Mesenchymal stem cell (in vitro differentiated cells and primary cell): Measurements from ENCODE around the gene NUSAP1.

Experiments
- DNase-seq: peaks from one replicate; pipeline ENCODE4 v3.0.0-alpha.2; 2013
- H2AFZ ChIP-seq: one replicate; pipeline ENCODE4 v1.6.1; 2013; ENCODE audit warnings: low read depth, mild to moderate bottlenecking, control low read depth, inconsistent platforms, low read length, moderate library complexity
- H2AK5ac ChIP-seq: 2 replicates; pipeline ENCODE4 v1.6.1; 2013; ENCODE audit warnings: low read length, moderate library complexity, mild to moderate bottlenecking, inconsistent platforms; ENCODE audit not compliant: severe bottlenecking
- H2BK120ac ChIP-seq: one replicate; pipeline ENCODE4 v1.6.1; 2013; ENCODE audit warnings: low read depth, mild to moderate bottlenecking, inconsistent platforms, low read length, moderate library complexity
- H2BK12ac ChIP-seq, 2 experiments: one replicate each; pipeline ENCODE4 v1.6.1; 2013; ENCODE audit warnings: inconsistent platforms in 2 of 2, low read length in 2 of 2, mild to moderate bottlenecking in 2 of 2, moderate library complexity in 2 of 2, control low read depth in 1 of 2
- H2BK15ac ChIP-seq: one replicate; pipeline ENCODE4 v1.6.1; 2013; ENCODE audit warnings: mild to moderate bottlenecking, low read depth, inconsistent platforms; ENCODE audit not compliant: poor library complexity, severe bottlenecking
- H2BK5ac ChIP-seq: 2 replicates; pipeline ENCODE4 v1.6.1; 2013; ENCODE audit warnings: low read depth, mild to moderate bottlenecking, low read length, control low read depth, inconsistent platforms; ENCODE audit not compliant: poor library complexity, severe bottlenecking
- H3K14ac ChIP-seq, 2 experiments: one replicate each; pipeline ENCODE4 v1.6.1; 2013; ENCODE audit warnings: inconsistent platforms in 2 of 2, low read length in 2 of 2, control low read depth in 1 of 2, mild to moderate bottlenecking in 1 of 2, moderate library complexity in 1 of 2
- H3K18ac ChIP-seq, 2 experiments: one replicate each; pipeline ENCODE4 v1.6.1; 2013; ENCODE audit warnings: inconsistent platforms in 2 of 2, low read length in 2 of 2, control low read depth in 1 of 2, low read depth in 1 of 2, mild to moderate bottlenecking in 1 of 2
- H3K23ac ChIP-seq, 2 experiments: one replicate each; pipeline ENCODE4 v1.6.1; 2013; ENCODE audit warnings: inconsistent platforms in 2 of 2, low read length in 2 of 2, mild to moderate bottlenecking in 2 of 2, moderate library complexity in 2 of 2, control low read depth in 1 of 2
- H3K27ac ChIP-seq: 2 replicates; pipeline ENCODE4 v1.5.1; 2013; ENCODE audit warnings: mild to moderate bottlenecking, moderate library complexity, low read length, control low read depth, inconsistent platforms; ENCODE audit not compliant: poor library complexity, severe bottlenecking
- H3K27me3 ChIP-seq, 2 experiments: 2 replicates each; pipeline versions ENCODE4 v1.6.1 to v1.7.0; 2013; ENCODE audit warnings: low read length in 2 of 2, mild to moderate bottlenecking in 2 of 2, moderate library complexity in 2 of 2, control low read depth in 1 of 2, inconsistent platforms in 1 of 2; ENCODE audit not compliant: control insufficient read depth in 1 of 2, insufficient read depth in 1 of 2
- H3K36me3 ChIP-seq, 2 experiments: 2 replicates each; pipeline versions ENCODE4 v1.6.1 to v1.7.0; 2013; ENCODE audit warnings: low read length in 2 of 2, control low read depth in 1 of 2, inconsistent platforms in 1 of 2, low read depth in 1 of 2, mild to moderate bottlenecking in 1 of 2; ENCODE audit not compliant: insufficient read depth in 2 of 2, control insufficient read depth in 1 of 2
- H3K4ac ChIP-seq, 2 experiments: one replicate each; pipeline ENCODE4 v1.6.1; 2013; ENCODE audit warnings: inconsistent platforms in 2 of 2, low read length in 2 of 2, mild to moderate bottlenecking in 2 of 2, moderate library complexity in 2 of 2, control low read depth in 1 of 2, low read depth in 1 of 2
- H3K4me1 ChIP-seq: 2 replicates; pipeline ENCODE4 v1.6.1; 2013; ENCODE audit warnings: low read depth, low read length, control low read depth; ENCODE audit not compliant: control insufficient read depth, insufficient read depth
- H3K4me2 ChIP-seq: 2 replicates; pipeline ENCODE4 v1.6.1; 2013; ENCODE audit warnings: low read length, mild to moderate bottlenecking, inconsistent platforms; ENCODE audit not compliant: poor library complexity, severe bottlenecking
- H3K4me3 ChIP-seq, 2 experiments: 2 replicates each; pipeline versions ENCODE4 v1.5.1 to v1.7.0; 2013; ENCODE audit warnings: low read length in 2 of 2, mild to moderate bottlenecking in 2 of 2, control low read depth in 1 of 2, low read depth in 1 of 2; ENCODE audit not compliant: insufficient read depth in 1 of 2
- H3K79me1 ChIP-seq: replicated peaks from 2 replicates; pipeline ENCODE4 v1.6.1; 2013; ENCODE audit warnings: mild to moderate bottlenecking, control low read depth, low read length, inconsistent platforms; ENCODE audit not compliant: poor library complexity, severe bottlenecking
- H3K9ac ChIP-seq: 2 replicates; pipeline ENCODE4 v1.7.0; 2013; ENCODE audit warnings: mild to moderate bottlenecking, low read length, moderate library complexity
- H3K9me3 ChIP-seq: 2 replicates; pipeline ENCODE4 v1.7.0; 2013; ENCODE audit warnings: mild to moderate bottlenecking, low read length; ENCODE audit not compliant: control insufficient read depth
- H4K8ac ChIP-seq: one replicate; pipeline ENCODE4 v1.6.1; 2013; ENCODE audit warnings: inconsistent platforms, mild to moderate bottlenecking, low read length, moderate library complexity
- H4K91ac ChIP-seq: one replicate; pipeline ENCODE4 v1.6.1; 2013; ENCODE audit warnings: mild to moderate bottlenecking, low read length, inconsistent platforms
- WGBS: methylation state at CpG from one replicate; pipeline ENCODE4 v1.1.7; 2013; ENCODE audit warnings: mixed read lengths; 5-methylcytosine and 5-hydroxymethylcytosine counted together

Gene NUSAP1

GRCh38 chr15:41337631-41338522 is 5.2 kb downstream of the NUSAP1 start:
- H3K4me2 ChIP-seq: no peak overlapping the region
- no peak overlapping the region for H3K27ac ChIP-seq
- DNase-seq: peak; percentile 8
- H2AFZ ChIP-seq: peak overlapping the region; percentile 23
- no peak overlapping the region for H3K4ac ChIP-seq
- H2BK15ac ChIP-seq: no peak overlapping the region
- no peak overlapping the region for H3K14ac ChIP-seq
- no peaks in the 10 kb centered on the region for H3K9me3 ChIP-seq
- no peaks in the 10 kb centered on the region for H3K36me3 ChIP-seq
- no peak overlapping the region for H2BK12ac ChIP-seq
- no peak overlapping the region for H3K9ac ChIP-seq
- 92% methylated on average over 12 of the region's 13 CpGs for WGBS
- H2BK120ac ChIP-seq: no peak overlapping the region
- H3K79me1 ChIP-seq: peaks cover 27% of the 10 kb centered on the region
- H3K4me1 ChIP-seq: peaks cover 4% of the 10 kb centered on the region
- no peak overlapping the region for H2BK5ac ChIP-seq
- H3K4me3 ChIP-seq: no peak overlapping the region
- no peak overlapping the region for H2AK5ac ChIP-seq
- H3K23ac ChIP-seq: no peak overlapping the region
- no peaks in the 10 kb centered on the region for H3K27me3 ChIP-seq
- H3K18ac ChIP-seq: no peak overlapping the region
- H4K91ac ChIP-seq: no peak overlapping the region
- H4K8ac ChIP-seq: no peak overlapping the region

DNA sequence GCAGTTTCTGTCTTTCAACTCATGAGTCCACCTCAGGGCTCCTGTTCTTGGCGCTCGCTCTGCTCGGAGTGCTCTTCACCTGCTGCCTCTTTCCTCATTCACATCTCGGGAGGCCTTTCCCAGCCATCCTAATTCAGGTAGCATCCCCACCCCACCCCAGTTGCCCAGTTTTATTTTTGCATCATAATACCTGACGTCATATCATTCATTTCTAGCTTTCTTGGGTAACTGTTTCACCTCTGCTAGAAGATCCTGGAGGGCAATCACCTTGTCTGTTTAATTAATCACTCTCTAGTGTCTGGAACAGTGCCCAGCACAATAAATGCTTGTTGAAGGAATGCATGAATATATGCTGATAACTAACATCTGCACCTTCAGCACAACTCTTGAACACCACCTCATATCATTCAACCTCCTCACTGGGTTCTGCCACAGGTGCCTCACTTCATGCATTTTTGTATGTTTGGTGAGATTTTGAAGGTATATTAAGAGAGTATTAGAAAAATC is 7.6 kb downstream of the NUSAP1 start:
- H3K4ac ChIP-seq: no peak overlapping the region
- no peak overlapping the region for H3K14ac ChIP-seq
- 97% methylated on average over 5 of the region's 5 CpGs for WGBS
- H2BK12ac ChIP-seq: no peak overlapping the region
- no peak overlapping the region for H3K9ac ChIP-seq
- no peak overlapping the region for H2AK5ac ChIP-seq
- no peak overlapping the region for H4K8ac ChIP-seq
- H3K4me1 ChIP-seq: no peaks in the 10 kb centered on the region
- no peak overlapping the region for H3K23ac ChIP-seq
- H3K4me2 ChIP-seq: no peak overlapping the region
- no peak overlapping the region for H3K18ac ChIP-seq
- H3K4me3 ChIP-seq: no peak overlapping the region
- no peak overlapping the region for H2BK15ac ChIP-seq
- H4K91ac ChIP-seq: no peak overlapping the region
- H3K9me3 ChIP-seq: no peaks in the 10 kb centered on the region
- H2AFZ ChIP-seq: no peak overlapping the region
- H3K27ac ChIP-seq: no peak overlapping the region
- H2BK5ac ChIP-seq: no peak overlapping the region
- H3K36me3 ChIP-seq: no peaks in the 10 kb centered on the region
- no peaks in the 10 kb centered on the region for H3K27me3 ChIP-seq
- no peak overlapping the region for H2BK120ac ChIP-seq
- DNase-seq: no peak
- H3K79me1 ChIP-seq: peaks cover 32% of the 10 kb centered on the region

DNA sequence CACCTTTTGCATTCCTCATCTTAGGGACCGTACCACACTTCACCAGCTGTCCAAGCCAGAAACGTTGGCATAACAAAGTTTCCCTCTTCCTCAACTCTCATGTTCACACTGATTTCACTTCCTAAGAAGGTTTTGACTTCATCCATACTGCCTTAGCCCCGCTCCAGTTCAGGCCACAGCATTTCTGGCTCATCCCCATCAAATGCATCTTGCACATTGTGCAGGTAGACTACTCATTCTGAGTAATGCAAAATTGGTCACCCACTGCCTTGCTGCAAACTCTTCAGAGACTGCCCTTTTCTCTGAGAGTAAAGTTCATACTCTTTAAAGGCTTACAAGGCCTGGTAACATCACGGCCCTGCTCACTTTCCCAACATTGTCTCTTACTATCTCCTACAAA is 8.8 kb downstream of the NUSAP1 start:
- Histone ChIP-seq H4K8ac (no peak overlapping the region), H3K36me3 (no peaks in the 10 kb centered on the region), H3K4ac (no peak overlapping the region), H3K23ac (no peak overlapping the region), H3K9ac (no peak overlapping the region), H2BK5ac (no peak overlapping the region), H3K18ac (no peak overlapping the region), H3K14ac (no peak overlapping the region), H3K27me3 (no peaks in the 10 kb centered on the region), H3K79me1 (peaks cover 33% of the 10 kb centered on the region), H2AK5ac (no peak overlapping the region), H3K4me2 (no peak overlapping the region), H2AFZ (no peak overlapping the region), H2BK12ac (no peak overlapping the region), H3K4me3 (no peak overlapping the region), H3K9me3 (no peaks in the 10 kb centered on the region), H4K91ac (no peak overlapping the region), H3K27ac (no peak overlapping the region), H3K4me1 (no peaks in the 10 kb centered on the region), H2BK15ac (no peak overlapping the region), H2BK120ac (no peak overlapping the region)
- whole genome bisulfite sequencing: 81% methylated on average over 4 of the region's 4 CpGs
- no peak for DNase-seq

- H3K4me3 ChIP-seq: no peak overlapping the region
- no peak overlapping the region for H2AFZ ChIP-seq
- H2BK15ac ChIP-seq: no peak overlapping the region
- H2BK5ac ChIP-seq: no peak overlapping the region
- no peak overlapping the region for H2BK12ac ChIP-seq
- H3K4me1 ChIP-seq: no peaks in the 10 kb centered on the region
- no peak overlapping the region for H3K18ac ChIP-seq
- H3K9ac ChIP-seq: no peak overlapping the region
- H3K9me3 ChIP-seq: no peaks in the 10 kb centered on the region
- no peak overlapping the region for H3K4me2 ChIP-seq
- H3K27ac ChIP-seq: no peak overlapping the region
- no peak overlapping the region for H3K14ac ChIP-seq
- no peaks in the 10 kb centered on the region for H3K27me3 ChIP-seq
- H3K36me3 ChIP-seq: peaks cover 0 to 9% of the 10 kb centered on the region in 2 experiments
- H4K8ac ChIP-seq: no peak overlapping the region
- H4K91ac ChIP-seq: no peak overlapping the region
- WGBS: 96% methylated on average over 5 of the region's 5 CpGs
- no peak for DNase-seq
- H3K4ac ChIP-seq: no peak overlapping the region
- no peak overlapping the region for H2AK5ac ChIP-seq
- H2BK120ac ChIP-seq: no peak overlapping the region
- H3K23ac ChIP-seq: no peak overlapping the region
- H3K79me1 ChIP-seq: peaks cover 13% of the 10 kb centered on the region
Measured at GRCh38 chr15:41347236-41347635, 14.6 kb downstream of the NUSAP1 start.
